Parathyroid adenoma (tissue), 2 donors: Measurements from ENCODE around the gene RAMACL.
A peak's percentile ranks its signal among the peaks of the same experiment; 100 is the strongest.

ENCODE experiments used
- H2AFZ ChIP-seq: fragments of 300-600 bp; sonication (generic); one replicate; pipeline ENCODE4 v1.7.0; 2017; ENCODE audit warnings: antibody characterized with exemption, mild to moderate bottlenecking
- H3K27ac ChIP-seq: fragments of 300-600 bp; sonication (generic); one replicate; pipeline ENCODE4 v1.7.0; 2017
- H3K27me3 ChIP-seq: fragments of 300-600 bp; sonication (generic); one replicate; pipeline ENCODE4 v1.7.0; 2017; ENCODE audit warnings: low read length; ENCODE audit not compliant: control insufficient read depth, insufficient read depth
- H3K36me3 ChIP-seq: fragments of 300-600 bp; sonication (generic); one replicate; pipeline ENCODE4 v1.7.0; 2017; ENCODE audit warnings: low read length; ENCODE audit not compliant: control insufficient read depth, insufficient read depth
- H3K4me1 ChIP-seq: fragments of 300-600 bp; sonication (generic); one replicate; pipeline ENCODE4 v1.7.0; 2017; ENCODE audit warnings: control low read depth
- H3K4me2 ChIP-seq: fragments of 300-600 bp; sonication (generic); one replicate; pipeline ENCODE4 v1.7.0; 2017; ENCODE audit warnings: low read length
- H3K4me3 ChIP-seq: fragments of 300-600 bp; sonication (generic); one replicate; pipeline ENCODE4 v1.7.0; 2017; ENCODE audit warnings: low read depth, low read length
- H3K79me2 ChIP-seq: fragments of 300-600 bp; sonication (generic); one replicate; pipeline ENCODE4 v1.7.0; 2017; ENCODE audit warnings: control low read depth
- H3K9ac ChIP-seq: fragments of 300-600 bp; sonication (generic); one replicate; pipeline ENCODE4 v1.7.0; 2017; ENCODE audit warnings: mild to moderate bottlenecking
- H3K9me3 ChIP-seq: fragments of 300-600 bp; sonication (generic); one replicate; pipeline ENCODE4 v1.7.0; 2017; ENCODE audit warnings: low read length; ENCODE audit not compliant: control insufficient read depth
- CTCF ChIP-seq: fragments of 300-600 bp; sonication (generic); IDR thresholded peaks from one replicate; pipeline ENCODE4 v1.7.0; 2017; ENCODE audit warnings: antibody characterized with exemption, mild to moderate bottlenecking
- donor health status: primary hyperparathyroidism.

Gene RAMACL

GRCh38 chr6:166589786-166590574 is 3.5 kb upstream of the RAMACL start:
- no peak for TF ChIP-seq CTCF
- H3K9ac ChIP-seq, result no peak overlapping the region
- no peaks in the 10 kb centered on the region for H3K27me3 ChIP-seq
- peaks cover 36% of the 10 kb centered on the region for H3K79me2 ChIP-seq
- H2AFZ ChIP-seq, result no peak overlapping the region
- peaks cover 58% of the 10 kb centered on the region for H3K4me1 ChIP-seq
- peak overlapping the region; percentile 50 for H3K4me2 ChIP-seq
- peak overlapping the region; percentile 22 for H3K4me3 ChIP-seq
- no peaks in the 10 kb centered on the region for H3K36me3 ChIP-seq
- no peaks in the 10 kb centered on the region for H3K9me3 ChIP-seq
- H3K27ac ChIP-seq, result peak overlapping the region; percentile 89

GRCh38 chr6:166589337-166589731 is 2.9 kb upstream of the RAMACL start:
- peak overlapping the region; percentile 89 for H3K27ac ChIP-seq
- no peaks in the 10 kb centered on the region for H3K36me3 ChIP-seq
- peak overlapping the region; percentile 50 for H3K4me2 ChIP-seq
- H3K79me2 ChIP-seq, result peaks cover 32% of the 10 kb centered on the region
- H3K9me3 ChIP-seq, result no peaks in the 10 kb centered on the region
- H3K4me1 ChIP-seq, result peaks cover 62% of the 10 kb centered on the region
- no peak overlapping the region for H2AFZ ChIP-seq
- no peaks in the 10 kb centered on the region for H3K27me3 ChIP-seq
- no peak for TF ChIP-seq CTCF
- H3K9ac ChIP-seq, result no peak overlapping the region
- H3K4me3 ChIP-seq, result peak overlapping the region; percentile 22

DNA sequence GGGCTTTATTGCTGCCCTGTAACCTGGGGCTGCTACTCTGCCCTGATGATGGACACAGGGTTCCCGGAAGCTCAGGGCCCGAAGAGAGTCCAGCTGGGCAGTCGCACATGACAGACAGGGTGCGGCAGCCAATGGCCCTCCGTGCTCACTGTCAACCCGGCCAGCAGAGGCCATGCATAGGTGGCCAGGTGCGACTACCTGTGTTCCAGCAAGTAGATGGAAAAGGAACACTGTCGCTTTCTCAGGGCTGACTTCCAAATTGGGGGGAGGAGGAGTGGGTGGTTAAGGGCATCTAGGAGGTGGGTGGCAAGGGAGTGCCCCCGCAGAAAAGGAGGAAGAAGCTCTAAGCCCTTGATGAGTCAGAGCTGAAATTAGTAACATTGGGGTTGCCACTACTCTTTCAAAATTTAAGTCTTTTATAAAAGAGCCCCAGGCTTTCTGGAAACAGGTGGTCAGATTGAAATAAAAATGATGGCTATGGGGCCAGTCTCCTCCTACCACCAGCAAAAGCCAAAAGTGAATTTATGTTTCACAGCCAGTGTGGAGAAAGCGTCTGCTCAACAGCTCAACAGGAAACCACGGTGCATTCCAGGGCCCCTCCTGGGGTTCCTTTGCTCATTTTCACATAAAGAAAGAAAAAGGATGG is 2.3 kb upstream of the RAMACL start:
- peak overlapping the region; percentile 50 for H3K4me2 ChIP-seq
- peak overlapping the region; percentile 22 for H3K4me3 ChIP-seq
- H2AFZ ChIP-seq, result peak overlapping the region; percentile 43
- H3K27me3 ChIP-seq, result no peaks in the 10 kb centered on the region
- H3K9ac ChIP-seq, result no peak overlapping the region
- H3K9me3 ChIP-seq, result no peaks in the 10 kb centered on the region
- H3K36me3 ChIP-seq, result no peaks in the 10 kb centered on the region
- H3K27ac ChIP-seq, result peak overlapping the region; percentile 89
- TF ChIP-seq CTCF, result no peak
- peaks cover 67% of the 10 kb centered on the region for H3K4me1 ChIP-seq
- peaks cover 37% of the 10 kb centered on the region for H3K79me2 ChIP-seq

DNA sequence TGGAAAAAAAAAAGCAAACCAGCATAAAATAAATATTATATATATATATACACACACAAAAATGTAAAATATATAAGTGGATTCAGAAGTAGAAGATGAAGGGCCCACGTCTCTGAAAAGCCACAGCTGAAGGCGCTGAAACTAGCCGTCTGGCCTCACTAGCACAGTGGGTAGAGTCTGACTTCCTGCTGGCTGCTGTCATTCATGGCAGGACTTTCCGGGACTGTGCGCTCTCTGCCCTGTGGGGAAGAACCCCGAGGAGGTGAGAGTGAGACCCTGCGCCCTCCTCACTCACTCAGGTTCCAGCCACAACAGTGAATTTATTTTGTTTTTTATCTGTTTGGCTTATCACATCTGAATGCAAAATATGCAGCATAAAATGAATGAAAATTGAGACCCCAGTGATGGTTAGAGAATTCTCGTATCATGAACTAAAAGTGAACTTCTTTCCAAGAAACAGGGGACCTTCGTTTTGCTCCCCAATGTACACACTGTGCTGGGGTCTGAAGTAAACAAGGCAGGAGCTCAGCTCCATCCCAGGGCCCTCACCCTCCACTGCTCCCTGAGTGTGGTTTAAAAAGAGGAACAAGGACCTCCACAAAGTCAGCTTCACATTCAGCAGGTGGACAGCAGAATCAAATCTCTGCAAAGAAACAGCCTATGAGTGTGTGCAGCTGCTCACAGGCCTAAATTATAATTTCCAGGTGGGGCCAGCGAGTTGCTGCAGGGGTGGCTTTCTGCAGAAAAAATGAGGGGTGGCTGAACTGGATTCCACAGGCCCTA is 1.3 kb upstream of the RAMACL start:
- H2AFZ ChIP-seq, result peak overlapping the region; percentile 43
- H3K27ac ChIP-seq, result peak overlapping the region; percentile 89
- H3K36me3 ChIP-seq, result no peaks in the 10 kb centered on the region
- no peak for TF ChIP-seq CTCF
- H3K4me3 ChIP-seq, result no peak overlapping the region
- H3K4me1 ChIP-seq, result peaks cover 66% of the 10 kb centered on the region
- H3K9ac ChIP-seq, result no peak overlapping the region
- no peaks in the 10 kb centered on the region for H3K27me3 ChIP-seq
- H3K9me3 ChIP-seq, result no peaks in the 10 kb centered on the region
- H3K4me2 ChIP-seq, result peak overlapping the region; percentile 50
- H3K79me2 ChIP-seq, result peaks cover 42% of the 10 kb centered on the region
